WTC11 (cell line): ENCODE data around the gene NFATC2. TPM values are rescaled to one million over a fixed set of nuclear protein-coding genes. Genes with fewer than 3 reads are reported as not detected.

Source experiments
- ATAC-seq: fragments of 200-7000 bp; cut with Tn5 transposase; 2 replicates; pipeline ENCODE4 v1.10.0; 2021; ENCODE audit warnings: mild to moderate bottlenecking, moderate library complexity
- CTCF ChIA-PET: fragments of 300-600 bp; sonication (Branson Sonifier 250); formaldehyde crosslinking; loops from one replicate; lab custom pipeline; 2021; ENCODE audit warnings: antibody characterized with exemption; lab: Charles Lee
- POLR2A ChIA-PET: fragments of 350-600 bp; sonication (Branson Sonifier 250); formaldehyde crosslinking; loops from one replicate; lab custom pipeline; 2021; ENCODE audit warnings: antibody characterized with exemption; lab: Charles Lee
- DNase-seq: peaks from one replicate; pipeline ENCODE4 v3.0.0; 2021; ENCODE audit warnings: low spot score
- H3K27ac Mint-ChIP-seq: 2 replicates; pipeline ENCODE4 v1.8.0; 2021; ENCODE audit warnings: mixed read lengths
- H3K27me3 Mint-ChIP-seq: 2 replicates; pipeline ENCODE4 v1.8.0; 2021; ENCODE audit warnings: low read depth, mild to moderate bottlenecking, moderate library complexity, mixed read lengths
- H3K36me3 Mint-ChIP-seq: 2 replicates; pipeline ENCODE4 v1.8.0; 2021; ENCODE audit warnings: mixed read lengths
- H3K4me1 Mint-ChIP-seq: 2 replicates; pipeline ENCODE4 v1.8.0; 2022; ENCODE audit warnings: mixed read lengths
- H3K4me3 Mint-ChIP-seq: 2 replicates; pipeline ENCODE4 v1.8.0; 2021; ENCODE audit warnings: mild to moderate bottlenecking, moderate library complexity, mixed read lengths
- H3K9me3 Mint-ChIP-seq: 2 replicates; pipeline ENCODE4 v1.8.0; 2021; ENCODE audit warnings: mixed read lengths
- AFF4 ChIP-seq: sonication (generic); formaldehyde crosslinking; IDR thresholded peaks from 2 replicates; pipeline ENCODE4 v1.8.1; 2023; ENCODE audit warnings: mild to moderate bottlenecking, missing genetic modification reagents, borderline replicate concordance
- CDX4 ChIP-seq: fragments of 250-450 bp; sonication (Bioruptor Pico); IDR thresholded peaks from 2 replicates; pipeline ENCODE4 v1.9.0; 2021; ENCODE audit warnings: moderate library complexity, mild to moderate bottlenecking, inconsistent platforms, borderline replicate concordance
- E2F1 ChIP-seq: sonication (generic); formaldehyde crosslinking; IDR thresholded peaks from 2 replicates; pipeline ENCODE4 v1.8.0; 2022; ENCODE audit warnings: mild to moderate bottlenecking, missing genetic modification reagents
- E2F5 ChIP-seq: sonication (generic); formaldehyde crosslinking; IDR thresholded peaks from 2 replicates; pipeline ENCODE4 v1.8.1; 2022; ENCODE audit warnings: mild to moderate bottlenecking, moderate library complexity, missing genetic modification reagents
- ERG ChIP-seq: fragments of 250-450 bp; sonication (Bioruptor Pico); IDR thresholded peaks from 2 replicates; pipeline ENCODE4 v1.8.0; 2021; ENCODE audit warnings: mild to moderate bottlenecking
- ETV6 ChIP-seq: sonication (generic); formaldehyde crosslinking; IDR thresholded peaks from 2 replicates; pipeline ENCODE4 v1.8.1; 2022; ENCODE audit warnings: mild to moderate bottlenecking, missing genetic modification reagents
- FOXK1 ChIP-seq: sonication (generic); formaldehyde crosslinking; IDR thresholded peaks from 2 replicates; pipeline ENCODE4 v1.8.0; 2022; ENCODE audit warnings: mild to moderate bottlenecking, moderate library complexity, missing genetic modification reagents
- FOXP4 ChIP-seq: sonication (generic); formaldehyde crosslinking; IDR thresholded peaks from 2 replicates; pipeline ENCODE4 v1.8.0; 2022; ENCODE audit warnings: mild to moderate bottlenecking, missing genetic modification reagents
- GTF2I ChIP-seq: fragments of 250-450 bp; sonication (Bioruptor Pico); conservative IDR thresholded peaks from 2 replicates; pipeline ENCODE4 v1.4.0; 2021; ENCODE audit warnings: mild to moderate bottlenecking
- NFATC4 ChIP-seq: fragments of 250-450 bp; sonication (Bioruptor Pico); IDR thresholded peaks from 2 replicates; pipeline ENCODE4 v1.9.0; 2021; ENCODE audit warnings: mild to moderate bottlenecking
- RELA ChIP-seq: sonication (generic); formaldehyde crosslinking; IDR thresholded peaks from 2 replicates; pipeline ENCODE4 v1.8.1; 2022; ENCODE audit warnings: missing genetic modification reagents, mild to moderate bottlenecking, borderline replicate concordance
- RORB ChIP-seq: fragments of 250-450 bp; sonication (Bioruptor Pico); IDR thresholded peaks from 2 replicates; pipeline ENCODE4 v1.9.0; 2021; ENCODE audit warnings: mild to moderate bottlenecking
- SMAD3 ChIP-seq: sonication (generic); formaldehyde crosslinking; IDR thresholded peaks from 2 replicates; pipeline ENCODE4 v1.8.0; 2022; ENCODE audit warnings: missing genetic modification reagents, mild to moderate bottlenecking, borderline replicate concordance
- SP1 ChIP-seq: sonication (generic); formaldehyde crosslinking; conservative IDR thresholded peaks from 2 replicates; pipeline ENCODE4 v1.8.1; 2022; ENCODE audit warnings: missing genetic modification reagents
- TEAD1 ChIP-seq: sonication (generic); formaldehyde crosslinking; IDR thresholded peaks from 2 replicates; pipeline ENCODE4 v1.8.0; 2022; ENCODE audit warnings: mild to moderate bottlenecking, missing genetic modification reagents
- TEAD4 ChIP-seq: sonication (generic); formaldehyde crosslinking; IDR thresholded peaks from 2 replicates; pipeline ENCODE4 v1.8.0; 2022; ENCODE audit warnings: mild to moderate bottlenecking, missing genetic modification reagents
- ZNF138 ChIP-seq: sonication (generic); formaldehyde crosslinking; conservative IDR thresholded peaks from 2 replicates; pipeline ENCODE4 v1.8.1; 2022; ENCODE audit warnings: mild to moderate bottlenecking, moderate library complexity, missing genetic modification reagents
- ZNF263 ChIP-seq: sonication (generic); formaldehyde crosslinking; IDR thresholded peaks from 2 replicates; pipeline ENCODE4 v1.8.1; 2022; ENCODE audit warnings: low read depth, mild to moderate bottlenecking, moderate library complexity, missing genetic modification reagents
- ZNF512 ChIP-seq: sonication (generic); formaldehyde crosslinking; IDR thresholded peaks from 2 replicates; pipeline ENCODE4 v1.8.1; 2022; ENCODE audit warnings: missing genetic modification reagents, borderline replicate concordance
- total RNA-seq: library from RNA; stranded (reverse); gene quantifications from 3 replicates; pipeline ENCODE4 v1.2.3, GENCODE V29; 2021

Gene NFATC2
- total RNA-seq, 1 experiment from 2014 or later = 1.7 TPM

GRCh38 chr20:51365670-51366069, 176.8 kb downstream of the NFATC2 start:
- peaks cover 22% of the 10 kb centered on the region for H3K9me3 Mint-ChIP-seq
- ATAC-seq (no peak), DNase-seq (no peak)
- no peaks in the 10 kb centered on the region for H3K4me1 Mint-ChIP-seq
- H3K27ac Mint-ChIP-seq = no peak overlapping the region
- no peak for TF ChIP-seq E2F5 (CRISPR knock-in tag)
- no peak for TF ChIP-seq RORB (CRISPR knock-in tag)
- no peak for TF ChIP-seq ERG (CRISPR knock-in tag)
- TF ChIP-seq SP1 (CRISPR knock-in tag) = no peak
- no peak for TF ChIP-seq ZNF263
- no peak for TF ChIP-seq GTF2I (CRISPR knock-in tag)
- TF ChIP-seq CDX4 (CRISPR knock-in tag) = no peak
- no peak for TF ChIP-seq NFATC4 (CRISPR knock-in tag)
- TF ChIP-seq RELA (CRISPR knock-in tag) = no peak
- no peak for TF ChIP-seq E2F1 (CRISPR knock-in tag)
- no peak for TF ChIP-seq FOXK1 (CRISPR knock-in tag)
- TF ChIP-seq ZNF512 = no peak
- no peak for TF ChIP-seq TEAD4 (CRISPR knock-in tag)
- TF ChIP-seq ETV6 (CRISPR knock-in tag) = no peak
- no peak for TF ChIP-seq SMAD3 (CRISPR knock-in tag)
- no peak for TF ChIP-seq ZNF138 (CRISPR knock-in tag)
- no peak for TF ChIP-seq FOXP4 (CRISPR knock-in tag)
- TF ChIP-seq TEAD1 (CRISPR knock-in tag) = no peak
- TF ChIP-seq AFF4 (CRISPR knock-in tag) = no peak
- peaks cover 3% of the 10 kb centered on the region for H3K27me3 Mint-ChIP-seq
- ChIA-PET POLR2A (no interaction called here), CTCF (no interaction called here)
- no peak overlapping the region for H3K4me3 Mint-ChIP-seq
- peaks cover 8% of the 10 kb centered on the region for H3K36me3 Mint-ChIP-seq
